GM12873 (cell line): ENCODE measurements around the gene MARCHF3.

ENCODE experiments used
- TF ChIP-seq, protein P1 (sequence below): IDR thresholded peaks from 2 replicates; pipeline ENCODE4 v1.5.1; 2012; ENCODE audit warnings: low read depth, mild to moderate bottlenecking, moderate library complexity, low read length, control low read depth; ENCODE audit not compliant: insufficient read depth; ENCODE audit errors: missing control alignments

The MARCHF3 gene

DNA sequence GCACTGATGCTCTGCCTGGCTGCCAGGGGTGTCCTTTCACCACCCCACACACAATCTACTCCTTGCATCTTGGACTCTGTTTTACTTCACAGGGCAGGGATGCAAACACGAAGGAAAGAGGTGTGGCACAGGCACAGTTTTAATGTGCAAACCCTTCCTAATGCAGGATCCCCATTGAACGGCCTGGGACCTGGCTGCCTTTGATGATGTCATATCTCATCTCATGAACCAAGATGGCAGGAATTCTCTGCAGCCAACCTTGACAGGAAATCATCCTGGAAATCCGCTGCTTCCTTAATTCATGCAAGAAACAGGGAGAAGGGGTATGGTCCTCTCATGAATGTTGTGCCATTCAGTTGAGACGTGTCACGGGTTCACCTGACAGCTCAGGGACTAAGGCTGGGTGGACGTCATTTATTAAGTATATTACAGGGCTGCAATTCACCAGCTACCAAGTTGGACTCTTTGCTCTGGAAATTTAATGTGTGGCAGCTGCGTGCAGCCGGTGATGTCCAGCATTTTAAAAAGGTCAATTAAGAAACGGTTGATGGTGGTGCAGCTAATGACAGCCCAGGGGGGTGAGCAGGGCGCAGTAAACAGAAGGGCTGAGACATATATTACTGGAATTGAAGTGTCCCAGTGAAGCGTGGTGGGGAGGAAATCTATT, 161.9 kb downstream of the MARCHF3 start:
- TF ChIP-seq, protein P1, sequence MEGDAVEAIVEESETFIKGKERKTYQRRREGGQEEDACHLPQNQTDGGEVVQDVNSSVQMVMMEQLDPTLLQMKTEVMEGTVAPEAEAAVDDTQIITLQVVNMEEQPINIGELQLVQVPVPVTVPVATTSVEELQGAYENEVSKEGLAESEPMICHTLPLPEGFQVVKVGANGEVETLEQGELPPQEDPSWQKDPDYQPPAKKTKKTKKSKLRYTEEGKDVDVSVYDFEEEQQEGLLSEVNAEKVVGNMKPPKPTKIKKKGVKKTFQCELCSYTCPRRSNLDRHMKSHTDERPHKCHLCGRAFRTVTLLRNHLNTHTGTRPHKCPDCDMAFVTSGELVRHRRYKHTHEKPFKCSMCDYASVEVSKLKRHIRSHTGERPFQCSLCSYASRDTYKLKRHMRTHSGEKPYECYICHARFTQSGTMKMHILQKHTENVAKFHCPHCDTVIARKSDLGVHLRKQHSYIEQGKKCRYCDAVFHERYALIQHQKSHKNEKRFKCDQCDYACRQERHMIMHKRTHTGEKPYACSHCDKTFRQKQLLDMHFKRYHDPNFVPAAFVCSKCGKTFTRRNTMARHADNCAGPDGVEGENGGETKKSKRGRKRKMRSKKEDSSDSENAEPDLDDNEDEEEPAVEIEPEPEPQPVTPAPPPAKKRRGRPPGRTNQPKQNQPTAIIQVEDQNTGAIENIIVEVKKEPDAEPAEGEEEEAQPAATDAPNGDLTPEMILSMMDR, result no peak

DNA sequence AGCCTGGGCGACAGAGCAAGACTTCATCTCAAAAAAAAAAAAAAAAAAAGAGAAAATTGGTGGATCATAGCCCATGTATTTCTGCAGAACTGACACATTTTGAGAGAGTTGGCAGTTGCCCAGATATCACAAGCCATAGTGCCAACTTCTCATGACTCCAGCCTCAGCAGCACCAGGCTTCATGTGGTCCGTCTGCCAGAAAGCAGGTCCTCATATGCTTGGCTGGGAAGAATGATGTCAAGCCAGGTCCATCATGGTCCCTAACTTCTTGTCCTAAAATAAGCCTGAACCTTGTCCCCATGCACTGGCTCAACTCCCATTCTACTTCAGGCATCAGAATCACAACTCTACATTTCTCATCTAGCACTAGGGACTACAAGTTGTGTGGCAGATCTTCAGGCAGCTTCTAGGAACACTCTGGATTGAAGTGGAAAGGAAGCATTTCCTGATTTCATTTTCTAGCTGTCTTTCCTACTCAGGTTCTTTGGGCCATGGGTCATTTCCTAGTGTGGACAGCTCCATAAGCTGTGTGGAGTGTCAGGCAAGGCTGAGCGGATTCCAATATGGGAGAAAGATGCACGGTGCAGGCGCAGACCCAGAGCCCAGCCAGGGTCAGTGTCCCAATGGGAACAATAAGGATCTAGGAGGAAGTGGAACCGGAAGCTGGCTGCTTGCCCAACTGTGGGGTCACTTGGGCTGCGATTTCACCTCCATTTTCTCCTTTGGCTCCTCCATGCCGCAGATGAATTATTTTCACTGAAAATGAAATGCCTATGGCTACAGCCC, 163.3 kb downstream of the MARCHF3 start:
- TF ChIP-seq, protein P1, result no peak

DNA sequence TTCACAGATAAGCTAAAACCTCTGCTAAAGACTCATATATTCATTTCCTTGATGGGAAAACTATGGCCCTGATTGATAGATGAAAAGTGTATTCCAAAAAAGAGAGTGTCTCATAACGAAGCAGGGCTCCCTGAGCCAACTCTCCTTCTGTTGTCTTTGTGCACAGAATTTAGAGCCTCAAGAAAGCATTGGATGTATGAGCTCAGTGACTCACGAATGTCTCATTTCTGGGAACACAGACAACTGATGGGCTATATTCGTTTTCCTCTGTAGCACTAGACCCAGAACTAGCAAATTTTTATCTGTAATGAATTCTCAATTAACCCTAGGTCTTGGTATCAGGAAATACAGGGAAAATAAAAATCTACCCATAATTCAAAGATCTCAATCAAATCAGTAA, 165.1 kb downstream of the MARCHF3 start:
- TF ChIP-seq, protein P1, result no peak

DNA sequence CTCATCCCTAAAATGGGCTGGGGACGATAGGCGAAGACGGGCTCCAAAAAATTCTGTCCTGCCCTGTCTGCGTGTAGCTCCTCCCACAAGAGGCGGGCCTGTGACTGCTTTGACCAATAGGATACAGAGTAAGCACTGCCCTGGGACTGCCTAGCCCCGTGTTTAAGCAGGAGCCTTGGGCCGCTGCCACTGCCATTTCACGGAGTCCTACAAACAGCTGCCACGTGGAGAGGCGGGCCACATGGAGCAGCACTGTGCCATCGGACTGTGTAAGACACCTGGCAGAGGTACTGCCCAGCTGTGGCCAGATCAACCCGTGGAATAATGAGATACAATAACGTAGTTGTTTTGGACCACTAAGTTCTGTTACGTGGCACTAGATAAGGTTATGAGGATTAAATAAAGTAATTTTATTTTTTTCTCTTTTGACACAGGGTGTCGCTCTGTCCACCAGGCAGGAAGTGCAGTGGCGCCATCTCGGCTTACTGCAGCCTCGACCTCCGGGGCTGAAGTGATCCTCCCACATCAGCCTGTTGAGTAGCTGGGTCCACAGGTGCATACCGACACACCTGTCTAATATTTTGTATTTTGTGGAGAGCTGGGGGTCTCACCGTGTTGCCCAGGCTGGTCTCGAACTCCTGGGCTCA, 166.2 kb downstream of the MARCHF3 start:
- TF ChIP-seq, protein P1, result no peak

DNA sequence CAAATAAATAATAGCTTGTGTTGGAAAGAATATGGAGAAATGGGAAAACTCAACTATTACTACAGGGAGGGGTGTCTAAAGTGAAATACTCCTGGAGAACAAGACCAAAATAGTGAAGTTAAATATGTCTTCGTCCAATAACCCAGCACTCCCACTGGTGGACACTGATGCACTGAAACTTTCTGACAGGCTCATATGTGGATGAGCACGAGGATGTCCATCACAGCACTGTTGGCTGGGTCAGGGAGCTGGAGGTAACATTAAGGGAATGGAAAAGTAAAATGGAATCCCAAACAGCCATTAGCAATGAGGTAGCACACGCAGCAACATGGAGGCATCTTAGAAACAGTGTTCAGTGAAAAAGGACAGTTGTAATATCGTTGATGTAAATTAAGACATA, 167.0 kb downstream of the MARCHF3 start:
- TF ChIP-seq, protein P1, result no peak

DNA sequence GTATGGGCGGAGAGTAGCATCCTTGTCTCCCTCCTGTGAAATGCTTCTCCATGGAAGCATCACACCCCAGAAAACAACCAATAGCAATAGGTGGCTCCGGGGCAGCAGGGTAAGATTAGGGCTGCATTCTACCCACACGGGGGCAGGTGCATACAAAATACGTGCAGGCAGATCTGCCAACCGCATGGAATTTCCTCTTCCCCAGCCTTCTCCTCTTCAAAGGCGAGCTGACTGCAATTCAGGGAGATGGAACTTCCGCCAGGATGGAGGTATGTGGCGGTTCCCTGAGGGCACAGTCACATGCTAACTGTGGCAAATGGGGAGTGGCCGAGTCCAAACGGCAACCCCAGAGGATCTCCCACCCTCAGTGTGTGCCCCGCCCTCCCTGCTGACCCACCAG, 171.9 kb downstream of the MARCHF3 start:
- TF ChIP-seq, protein P1, result no peak
